GM12874 (cell line): ENCODE results near the gene GGCX.

ENCODE experiments used
- TF ChIP-seq, protein P1 (sequence below): IDR thresholded peaks from 2 replicates; pipeline ENCODE4 v1.5.1; 2011; ENCODE audit warnings: low read depth, mild to moderate bottlenecking, control low read depth, low read length, moderate library complexity; ENCODE audit not compliant: insufficient read depth

The GGCX gene

DNA sequence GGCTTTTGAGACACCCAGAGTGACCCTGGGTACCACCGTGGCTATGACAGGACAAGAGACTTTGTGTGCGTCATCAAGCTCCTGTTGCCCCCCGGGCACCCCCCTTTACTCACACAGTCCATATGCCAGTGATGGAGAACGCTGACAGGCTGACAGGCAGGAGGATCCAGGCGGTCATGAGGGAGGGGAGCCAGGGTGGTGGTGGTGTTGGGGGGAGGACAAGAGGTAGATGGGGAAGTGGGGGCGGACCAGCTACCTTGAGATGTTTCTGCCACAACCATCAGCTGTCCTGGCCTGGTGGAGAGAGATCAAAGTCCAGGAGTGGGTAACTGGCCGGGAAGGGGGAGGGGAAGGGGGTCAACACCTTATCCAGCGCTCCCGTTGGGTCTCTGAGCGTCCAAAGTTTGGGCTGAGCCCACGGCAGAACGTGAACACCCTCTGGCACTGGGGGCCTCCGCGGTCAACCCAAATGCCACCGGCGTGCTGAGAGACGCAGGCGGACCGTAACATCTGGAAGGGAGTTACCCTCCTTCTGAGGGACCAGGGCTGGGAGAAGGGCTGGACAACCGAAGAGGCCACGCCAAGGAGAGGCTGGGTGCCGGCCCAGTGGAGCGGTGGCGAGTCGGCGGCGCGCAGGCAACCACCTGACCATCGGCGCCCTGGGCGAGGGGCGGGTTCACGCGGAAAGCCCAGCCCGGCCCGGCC is 40.6 kb upstream of the GGCX start:
- TF ChIP-seq, protein P1, sequence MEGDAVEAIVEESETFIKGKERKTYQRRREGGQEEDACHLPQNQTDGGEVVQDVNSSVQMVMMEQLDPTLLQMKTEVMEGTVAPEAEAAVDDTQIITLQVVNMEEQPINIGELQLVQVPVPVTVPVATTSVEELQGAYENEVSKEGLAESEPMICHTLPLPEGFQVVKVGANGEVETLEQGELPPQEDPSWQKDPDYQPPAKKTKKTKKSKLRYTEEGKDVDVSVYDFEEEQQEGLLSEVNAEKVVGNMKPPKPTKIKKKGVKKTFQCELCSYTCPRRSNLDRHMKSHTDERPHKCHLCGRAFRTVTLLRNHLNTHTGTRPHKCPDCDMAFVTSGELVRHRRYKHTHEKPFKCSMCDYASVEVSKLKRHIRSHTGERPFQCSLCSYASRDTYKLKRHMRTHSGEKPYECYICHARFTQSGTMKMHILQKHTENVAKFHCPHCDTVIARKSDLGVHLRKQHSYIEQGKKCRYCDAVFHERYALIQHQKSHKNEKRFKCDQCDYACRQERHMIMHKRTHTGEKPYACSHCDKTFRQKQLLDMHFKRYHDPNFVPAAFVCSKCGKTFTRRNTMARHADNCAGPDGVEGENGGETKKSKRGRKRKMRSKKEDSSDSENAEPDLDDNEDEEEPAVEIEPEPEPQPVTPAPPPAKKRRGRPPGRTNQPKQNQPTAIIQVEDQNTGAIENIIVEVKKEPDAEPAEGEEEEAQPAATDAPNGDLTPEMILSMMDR, result no peak

DNA sequence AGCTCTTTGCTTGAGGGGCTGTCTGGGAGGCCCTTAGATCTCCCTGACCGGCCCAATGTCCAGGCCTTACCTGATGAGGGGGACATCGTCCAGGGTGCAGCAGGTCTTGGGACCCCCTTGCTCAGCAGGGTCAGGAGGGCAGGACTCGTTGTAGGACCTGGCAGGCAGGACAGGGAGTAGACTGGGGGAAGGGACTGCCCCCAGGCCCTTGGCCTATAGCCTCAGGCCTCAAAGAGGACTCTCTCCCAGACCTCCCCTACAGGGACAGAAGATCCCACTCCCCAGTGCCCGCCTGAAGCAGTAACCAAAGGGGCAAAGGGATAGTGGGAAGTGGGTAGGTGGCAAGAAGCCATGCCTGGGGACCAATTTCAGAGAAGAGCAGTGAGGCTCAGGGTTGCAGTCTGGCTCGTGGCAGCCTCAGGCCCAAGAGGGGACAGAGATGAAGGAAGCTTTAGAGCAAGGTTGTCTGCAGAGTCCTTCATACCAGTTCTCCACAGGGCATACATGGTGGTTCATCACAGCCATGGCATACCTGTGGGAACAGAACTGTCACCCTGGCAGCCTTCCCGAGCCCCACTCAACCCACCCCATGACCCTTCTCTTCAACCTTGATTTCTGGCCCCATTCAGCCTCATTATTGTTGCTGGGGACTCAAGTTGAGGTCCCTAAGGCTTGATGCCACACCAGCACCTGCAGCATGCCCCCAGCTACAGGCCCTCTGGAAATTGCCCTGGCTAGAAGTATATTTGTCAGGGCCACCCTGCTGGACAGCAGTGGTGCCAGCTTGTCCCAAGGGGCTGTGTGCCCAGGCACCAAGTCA is 39.9 kb upstream of the GGCX start:
- TF ChIP-seq, protein P1, result no peak

DNA sequence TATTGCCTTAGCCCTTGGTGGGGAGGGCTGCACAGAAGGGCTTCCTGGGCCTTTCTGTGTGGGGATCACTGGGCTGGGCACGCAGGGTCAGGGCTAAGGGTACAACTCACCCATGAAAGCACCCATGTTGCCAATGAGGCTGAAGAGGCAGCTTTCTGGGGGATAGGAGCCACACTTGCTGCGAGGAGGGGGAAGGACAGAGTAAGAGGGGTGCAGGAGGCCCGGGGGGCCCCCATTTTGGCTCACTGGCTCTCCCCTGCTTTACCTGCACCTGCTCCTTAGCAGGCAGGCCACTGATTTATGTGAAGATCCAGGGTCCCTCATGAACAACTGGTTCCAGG is 38.9 kb upstream of the GGCX start:
- TF ChIP-seq, protein P1, result no peak

DNA sequence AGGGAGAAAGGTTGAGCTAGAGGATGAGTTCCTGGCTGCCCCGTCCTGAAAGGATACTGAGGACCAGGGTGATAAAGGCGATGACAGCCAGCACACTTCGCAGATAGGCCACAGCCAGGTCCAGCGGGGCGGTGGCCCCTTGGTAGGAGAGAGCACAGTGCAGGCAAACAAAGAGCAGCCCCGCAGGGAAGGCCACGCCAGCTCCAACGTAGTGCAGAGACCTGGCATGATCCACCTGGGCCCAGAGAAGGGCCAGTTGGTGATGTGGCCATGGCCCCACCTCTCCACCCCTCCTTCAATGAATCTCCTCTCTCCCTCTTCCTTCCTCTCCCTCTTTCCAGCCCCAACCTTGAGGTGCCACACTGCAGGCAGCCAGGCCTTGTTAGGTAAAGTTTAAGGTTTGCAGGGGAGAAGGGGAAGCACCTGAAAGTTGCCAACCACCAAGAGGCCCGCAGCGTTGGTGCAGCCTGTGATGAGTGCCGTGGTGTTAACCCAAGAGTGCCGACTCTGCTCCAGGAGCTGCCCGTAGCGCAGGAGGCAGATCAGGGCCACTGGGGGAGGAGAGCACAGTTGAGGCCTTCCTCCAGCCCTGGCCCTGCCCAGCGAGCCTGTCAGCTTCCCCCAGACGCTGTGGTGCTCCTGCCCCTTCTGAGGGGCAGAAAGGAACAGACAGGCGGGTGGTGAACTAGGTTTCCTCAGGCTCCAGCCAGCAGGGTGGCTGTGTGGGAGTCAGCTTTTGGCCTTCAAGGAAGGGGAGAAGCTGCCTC is 38.4 kb upstream of the GGCX start:
- TF ChIP-seq, protein P1, result no peak

DNA sequence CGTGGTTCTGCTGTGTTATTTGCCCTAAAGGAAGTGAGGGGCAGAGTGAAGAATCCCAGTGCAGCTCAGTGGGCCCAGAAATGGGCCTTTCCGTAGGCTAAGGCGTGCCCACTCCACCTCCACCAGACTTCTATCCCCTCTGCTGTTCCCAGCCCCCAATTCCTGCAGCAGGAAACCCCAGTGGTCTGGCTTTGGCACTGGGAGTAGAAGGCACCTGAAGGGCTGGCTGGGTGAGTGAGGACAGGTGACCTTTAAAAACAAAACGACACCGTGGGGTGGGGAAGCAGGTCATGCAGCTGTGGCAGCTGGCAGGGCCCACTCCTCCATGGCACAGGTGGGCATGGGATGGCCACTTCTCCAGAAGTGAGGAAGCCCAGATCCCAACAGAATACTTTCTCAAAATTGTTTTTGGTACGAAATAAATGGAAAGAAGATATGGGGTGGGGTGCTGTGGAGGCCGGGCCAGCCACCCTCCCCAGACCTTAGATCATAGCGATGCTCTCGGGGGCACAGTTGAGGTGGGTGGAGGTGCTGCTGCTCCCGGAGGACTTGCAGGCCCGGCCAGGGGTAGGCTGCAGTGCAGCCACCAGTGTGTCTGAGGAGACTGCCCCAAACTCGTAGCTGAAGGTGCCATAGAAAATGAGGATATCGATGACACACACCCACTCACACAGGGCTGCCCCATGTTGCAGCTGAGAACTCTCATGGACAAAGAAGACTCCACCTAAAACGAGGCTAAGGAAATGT is 37.5 kb upstream of the GGCX start:
- TF ChIP-seq, protein P1, result no peak

DNA sequence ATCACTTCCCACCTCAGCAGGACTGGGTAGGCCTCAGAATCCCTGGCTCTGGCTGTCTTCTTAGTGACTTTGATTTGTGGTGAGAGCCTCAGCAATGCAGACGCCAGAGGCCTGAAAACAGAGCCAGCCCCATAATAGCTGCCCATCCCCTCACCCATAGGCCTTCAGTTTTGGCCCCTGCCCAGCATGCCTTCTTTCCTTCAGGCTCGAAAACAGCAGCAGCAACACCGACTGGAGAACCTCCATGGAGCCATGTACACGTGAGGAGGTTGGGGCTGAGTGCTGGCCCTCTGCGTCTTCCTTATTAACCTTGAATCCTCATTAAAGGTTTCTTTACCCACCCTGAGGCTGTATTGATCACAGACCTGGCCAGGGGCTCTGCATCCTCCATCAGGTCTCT is 35.9 kb upstream of the GGCX start:
- TF ChIP-seq, protein P1, result no peak

DNA sequence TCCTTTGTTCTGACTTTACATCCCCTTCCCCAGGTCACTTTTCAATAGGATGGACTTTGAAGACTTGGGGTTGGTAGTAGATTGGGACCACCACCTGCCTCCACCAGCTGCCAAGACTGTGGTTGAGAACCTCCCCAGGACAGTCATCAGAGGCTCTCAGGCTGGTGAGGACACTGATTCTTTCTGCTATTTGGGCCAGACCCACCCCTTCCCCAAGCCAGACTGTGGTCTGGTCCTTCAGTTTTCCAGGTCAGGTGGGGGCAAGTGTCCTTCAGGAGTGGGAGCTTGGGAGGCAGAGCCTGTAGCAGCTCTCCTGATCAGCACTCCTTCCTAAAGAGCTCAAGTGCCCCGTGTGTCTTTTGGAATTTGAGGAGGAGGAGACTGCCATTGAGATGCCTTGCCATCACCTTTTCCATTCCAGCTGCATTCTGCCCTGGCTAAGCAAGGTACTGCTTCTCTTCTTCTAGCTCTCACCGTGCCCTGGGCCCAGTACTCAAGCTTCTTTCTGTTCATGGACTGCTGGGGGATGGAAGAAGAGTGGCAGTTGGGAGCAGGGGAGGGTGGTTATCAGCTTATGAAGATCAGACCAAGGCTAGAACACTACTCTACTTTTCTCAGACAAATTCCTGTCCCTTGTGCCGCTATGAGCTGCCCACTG is 35.3 kb upstream of the GGCX start:
- TF ChIP-seq, protein P1, result no peak
